ENCODE results near the gene DIDO1.

DNA sequence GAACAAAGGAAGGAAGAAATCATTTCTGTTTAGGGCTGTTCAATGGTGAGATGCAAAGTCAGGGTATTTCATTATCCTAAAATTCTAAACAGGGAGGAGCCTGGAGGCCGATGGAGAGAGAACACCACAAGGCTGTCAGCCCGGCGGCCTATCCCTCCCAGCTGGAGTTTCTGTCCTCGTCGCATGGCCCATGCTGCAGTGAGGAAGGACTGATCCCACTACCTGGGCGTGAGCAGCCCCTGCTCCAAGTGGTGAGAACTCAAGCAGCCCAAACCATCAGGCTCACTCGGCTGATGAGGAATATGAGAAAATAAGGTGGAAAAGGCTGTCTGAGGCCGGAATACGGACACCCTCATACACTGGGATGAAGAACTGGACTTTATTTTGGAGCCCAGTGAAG is 30.8 kb downstream of the DIDO1 start:
- TF ChIP-seq, protein P1, sequence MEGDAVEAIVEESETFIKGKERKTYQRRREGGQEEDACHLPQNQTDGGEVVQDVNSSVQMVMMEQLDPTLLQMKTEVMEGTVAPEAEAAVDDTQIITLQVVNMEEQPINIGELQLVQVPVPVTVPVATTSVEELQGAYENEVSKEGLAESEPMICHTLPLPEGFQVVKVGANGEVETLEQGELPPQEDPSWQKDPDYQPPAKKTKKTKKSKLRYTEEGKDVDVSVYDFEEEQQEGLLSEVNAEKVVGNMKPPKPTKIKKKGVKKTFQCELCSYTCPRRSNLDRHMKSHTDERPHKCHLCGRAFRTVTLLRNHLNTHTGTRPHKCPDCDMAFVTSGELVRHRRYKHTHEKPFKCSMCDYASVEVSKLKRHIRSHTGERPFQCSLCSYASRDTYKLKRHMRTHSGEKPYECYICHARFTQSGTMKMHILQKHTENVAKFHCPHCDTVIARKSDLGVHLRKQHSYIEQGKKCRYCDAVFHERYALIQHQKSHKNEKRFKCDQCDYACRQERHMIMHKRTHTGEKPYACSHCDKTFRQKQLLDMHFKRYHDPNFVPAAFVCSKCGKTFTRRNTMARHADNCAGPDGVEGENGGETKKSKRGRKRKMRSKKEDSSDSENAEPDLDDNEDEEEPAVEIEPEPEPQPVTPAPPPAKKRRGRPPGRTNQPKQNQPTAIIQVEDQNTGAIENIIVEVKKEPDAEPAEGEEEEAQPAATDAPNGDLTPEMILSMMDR (IDR thresholded peaks at IDR 0.05): no peak
- TF ChIP-seq POLR2AphosphoS5 (IDR thresholded peaks at IDR 0.05) (peak in 1 of 3 donors; percentile 3), POLR2A (IDR thresholded peaks at IDR 0.05) (no peak), EP300 (IDR thresholded peaks at IDR 0.05; ENCODE audit: low read depth) (no peak)
